A673 (cell line): ENCODE measurements around the gene LGR6. TPM values are rescaled to one million over a fixed set of nuclear protein-coding genes. Genes with fewer than 3 reads are reported as not detected.

Experiments
- BruUV-seq: library from RNA; stranded (reverse); fragments of 400-500 nt; replicated peaks from 2 replicates; lab custom pipeline; 2021; lab: Mats Ljungman, UMichigan
- CTCF ChIA-PET: fragments of 300-600 bp; sonication (Branson Sonifier 250); formaldehyde crosslinking; loops from one replicate; lab custom pipeline; 2022; ENCODE audit warnings: antibody characterized with exemption; lab: Charles Lee
- POLR2A ChIA-PET: fragments of 300-600 bp; sonication (Branson Sonifier 250); formaldehyde crosslinking; loops from one replicate; lab custom pipeline; 2022; ENCODE audit warnings: antibody characterized with exemption; ENCODE audit not compliant: low non-redundant PET; lab: Charles Lee
- DNase-seq: peaks from one replicate; pipeline ENCODE4 v3.0.0-alpha.2; 2015; ENCODE audit warnings: low spot score
- H3K27ac ChIP-seq: fragments of 200-600 bp; sonication (generic); 2 replicates; pipeline ENCODE4 v1.5.1; 2016; ENCODE audit warnings: mixed run types, low read depth, mild to moderate bottlenecking, mixed read lengths, antibody characterized with exemption, low read length; ENCODE audit not compliant: poor library complexity, severe bottlenecking
- H3K27me3 ChIP-seq: fragments of 200-600 bp; sonication (generic); replicated peaks from 2 replicates; pipeline ENCODE4 v1.6.1; 2017; ENCODE audit warnings: mixed run types, low read depth, mild to moderate bottlenecking, mixed read lengths, antibody characterized with exemption, low read length; ENCODE audit not compliant: insufficient read depth, poor library complexity
- H3K36me3 ChIP-seq: fragments of 200-600 bp; sonication (generic); 2 replicates; pipeline ENCODE4 v1.6.1; 2016; ENCODE audit warnings: mixed run types, mild to moderate bottlenecking, mixed read lengths, antibody characterized with exemption, low read length; ENCODE audit not compliant: insufficient read depth, poor library complexity, severe bottlenecking
- H3K4me1 ChIP-seq: fragments of 200-600 bp; sonication (generic); 2 replicates; pipeline ENCODE4 v1.6.1; 2017; ENCODE audit warnings: mixed run types, mild to moderate bottlenecking, mixed read lengths, antibody characterized with exemption, low read length; ENCODE audit not compliant: insufficient read depth, poor library complexity, severe bottlenecking
- H3K4me3 ChIP-seq: fragments of 200-600 bp; sonication (generic); 2 replicates; pipeline ENCODE4 v1.5.1; 2016; ENCODE audit warnings: low read depth, mixed run types, mild to moderate bottlenecking, mixed read lengths, low read length; ENCODE audit not compliant: poor library complexity, severe bottlenecking
- H3K9me3 ChIP-seq: fragments of 200-600 bp; sonication (generic); 2 replicates; pipeline ENCODE4 v1.6.1; 2016; ENCODE audit warnings: mixed run types, low read depth, mild to moderate bottlenecking, mixed read lengths, antibody characterized with exemption, low read length; ENCODE audit not compliant: poor library complexity, severe bottlenecking
- CTCF ChIP-seq: fragments of 300-800, 200-600 bp; sonication (generic); conservative IDR thresholded peaks from 2 replicates; pipeline ENCODE4 v1.5.1; 2017; ENCODE audit warnings: low read depth, mild to moderate bottlenecking, antibody characterized with exemption, low read length, moderate library complexity, mixed read lengths
- EZH2 ChIP-seq: fragments of 200-600 bp; sonication (generic); IDR thresholded peaks from 2 replicates; pipeline ENCODE4 v1.6.1; 2017; ENCODE audit warnings: borderline replicate concordance, low read depth, mild to moderate bottlenecking, mixed read lengths, antibody characterized with exemption, low read length; ENCODE audit not compliant: poor library complexity, severe bottlenecking
- intact Hi-C: fragments of 100-400 bp; cut with micrococcal nuclease; formaldehyde crosslinking; loops from one replicate; pipeline ENCODE4 v1.10.0; 2022; ENCODE audit not compliant: unreplicated experiment
- total RNA-seq: library from RNA; stranded (reverse); gene quantifications from 2 replicates; pipeline ENCODE4 v1.2.3, GENCODE V29; 2021

Gene LGR6
- total RNA-seq, 1 experiment from 2014 or later: not detected

- Histone ChIP-seq H3K9me3 (no peaks in the 10 kb centered on the region), H3K27ac (no peak overlapping the region), H3K27me3 (no peaks in the 10 kb centered on the region), H3K36me3 (no peaks in the 10 kb centered on the region), H3K4me3 (no peak overlapping the region), H3K4me1 (peaks cover 7% of the 10 kb centered on the region)
- no peak for DNase-seq
- intact Hi-C loops: no loop called here
- ChIA-PET CTCF (no interaction called here), POLR2A (no interaction called here)
- TF ChIP-seq EZH2 (no peak), CTCF (no peak)
- BruUV-seq: no TSS peak
These were observed 47.9 kb downstream of the LGR6 start for GRCh38 chr1:202241376-202242079.

- H3K9me3 ChIP-seq: no peaks in the 10 kb centered on the region
- no TSS peak for BruUV-seq
- peaks cover 3% of the 10 kb centered on the region for H3K4me1 ChIP-seq
- no peaks in the 10 kb centered on the region for H3K27me3 ChIP-seq
- intact Hi-C loops: no loop called here
- H3K4me3 ChIP-seq: no peak overlapping the region
- H3K36me3 ChIP-seq: no peaks in the 10 kb centered on the region
- CTCF ChIA-PET: no interaction called here
- no peak overlapping the region for H3K27ac ChIP-seq
- POLR2A ChIA-PET: no interaction called here
- no peak for DNase-seq
- no peak for TF ChIP-seq CTCF
- TF ChIP-seq EZH2: no peak
These were observed 48.5 kb downstream of the LGR6 start for GRCh38 chr1:202242080-202242419.

- intact Hi-C loops: no loop called here
- no TSS peak for BruUV-seq
- TF ChIP-seq CTCF: no peak
- no peak for TF ChIP-seq EZH2
- Histone ChIP-seq H3K9me3 (no peaks in the 10 kb centered on the region), H3K27ac (no peak overlapping the region), H3K4me3 (no peak overlapping the region), H3K27me3 (no peaks in the 10 kb centered on the region), H3K36me3 (no peaks in the 10 kb centered on the region), H3K4me1 (no peaks in the 10 kb centered on the region)
- ChIA-PET CTCF (no interaction called here), POLR2A (no interaction called here)
- DNase-seq: no peak
These were observed 49.4 kb downstream of the LGR6 start for GRCh38 chr1:202243006-202243405.
